Panc1 (cell line): ENCODE results near the gene ZNF490. TPM values are rescaled to one million over a fixed set of nuclear protein-coding genes. Genes with fewer than 3 reads are reported as not detected.

ENCODE experiments used
- ATAC-seq: fragments of 200-7000 bp; cut with Tn5 transposase; 2 replicates; pipeline ENCODE4 v1.9.1; 2020; ENCODE audit warnings: mild to moderate bottlenecking, moderate library complexity
- BruUV-seq: library from RNA; stranded (reverse); fragments of 400-500 nt; replicated peaks from 2 replicates; lab custom pipeline; 2021; lab: Mats Ljungman, UMichigan
- CTCF ChIA-PET: fragments of 300-600 bp; sonication (Branson Sonifier 250); formaldehyde crosslinking; loops from one replicate; lab custom pipeline; 2022; ENCODE audit warnings: antibody characterized with exemption; lab: Charles Lee
- POLR2A ChIA-PET: fragments of 300-600 bp; sonication (Branson Sonifier 250); formaldehyde crosslinking; loops from one replicate; lab custom pipeline; 2022; ENCODE audit warnings: antibody characterized with exemption; lab: Charles Lee
- DNase-seq: peaks from one replicate; pipeline ENCODE4 v3.0.0-alpha.2; 2010; ENCODE audit warnings: low read depth, low spot score
- H3K27ac ChIP-seq: 2 replicates; pipeline ENCODE4 v1.5.1; 2011; ENCODE audit warnings: mild to moderate bottlenecking, low read length, inconsistent platforms
- H3K27me3 ChIP-seq: fragments of 200-500 bp; sonication (Bioruptor generic); 2 replicates; pipeline ENCODE4 v1.6.0; 2014; ENCODE audit warnings: low read length, inconsistent platforms; ENCODE audit not compliant: control insufficient read depth, insufficient read depth
- H3K36me3 ChIP-seq: fragments of 200-500 bp; sonication (Bioruptor generic); 2 replicates; pipeline ENCODE4 v1.5.1; 2014; ENCODE audit warnings: inconsistent platforms, mild to moderate bottlenecking, low read length, moderate library complexity; ENCODE audit not compliant: control insufficient read depth, insufficient read depth
- H3K4me1 ChIP-seq: 2 replicates; pipeline ENCODE4 v1.5.1; 2011; ENCODE audit warnings: inconsistent platforms, mild to moderate bottlenecking, low read length, moderate library complexity; ENCODE audit not compliant: control insufficient read depth, insufficient read depth
- H3K4me3 ChIP-seq, 2 experiments: 2 replicates each; pipeline ENCODE4 v1.5.1; 2011 to 2012; ENCODE audit warnings: low read depth in 2 of 2, low read length in 2 of 2, mild to moderate bottlenecking in 2 of 2, inconsistent platforms in 1 of 2, moderate library complexity in 1 of 2
- H3K9me3 ChIP-seq: fragments of 200-500 bp; sonication (Bioruptor generic); 2 replicates; pipeline ENCODE4 v1.5.1; 2014; ENCODE audit warnings: low read depth, mild to moderate bottlenecking, inconsistent platforms, low read length, moderate library complexity; ENCODE audit not compliant: control insufficient read depth, insufficient read depth
- POLR2AphosphoS5 ChIP-seq: IDR thresholded peaks from 2 replicates; pipeline ENCODE4 v1.6.1; 2012; ENCODE audit warnings: mild to moderate bottlenecking, low read depth, low read length, moderate library complexity
- SIN3A ChIP-seq: IDR thresholded peaks from 2 replicates; pipeline ENCODE4 v1.6.1; 2012; ENCODE audit warnings: low read depth, mild to moderate bottlenecking, low read length, moderate library complexity, borderline replicate concordance; ENCODE audit not compliant: insufficient read depth
- TCF7L2 ChIP-seq: IDR thresholded peaks from 2 replicates; pipeline ENCODE4 v1.6.1; 2011; ENCODE audit warnings: mild to moderate bottlenecking, low read depth, low read length, inconsistent platforms
- in situ Hi-C: cut with HindIII; loops from 2 replicates; pipeline ENCODE4 v1.10.0; 2016; ENCODE audit warnings: low sequenced_read_pairs, low pct_unique_long_range_greater_than_20kb
- intact Hi-C: fragments of 100-400 bp; cut with micrococcal nuclease; formaldehyde crosslinking; loops from one replicate; pipeline ENCODE4 v1.10.0; 2022; ENCODE audit not compliant: unreplicated experiment
- total RNA-seq: library from RNA; stranded (reverse); gene quantifications from one replicate; pipeline ENCODE4 v1.2.1, GENCODE V29; 2021; ENCODE audit not compliant: unreplicated experiment
- TF ChIP-seq, protein P1 (sequence below): fragments of 450-650 bp; IDR thresholded peaks from 2 replicates; pipeline ENCODE4 v1.5.1; 2017; ENCODE audit warnings: mild to moderate bottlenecking
- TF ChIP-seq, protein P2 (sequence below), 2 experiments: IDR thresholded peaks; 2 replicates each; pipeline ENCODE4 v1.6.1; 2011 to 2012; ENCODE audit warnings: low read depth in 2 of 2, control low read depth in 1 of 2, low read length in 1 of 2, mild to moderate bottlenecking in 1 of 2, moderate library complexity in 1 of 2; ENCODE audit not compliant: insufficient read depth in 1 of 2

Gene ZNF490
- total RNA-seq, 1 experiment from 2014 or later = 7.0 TPM

DNA sequence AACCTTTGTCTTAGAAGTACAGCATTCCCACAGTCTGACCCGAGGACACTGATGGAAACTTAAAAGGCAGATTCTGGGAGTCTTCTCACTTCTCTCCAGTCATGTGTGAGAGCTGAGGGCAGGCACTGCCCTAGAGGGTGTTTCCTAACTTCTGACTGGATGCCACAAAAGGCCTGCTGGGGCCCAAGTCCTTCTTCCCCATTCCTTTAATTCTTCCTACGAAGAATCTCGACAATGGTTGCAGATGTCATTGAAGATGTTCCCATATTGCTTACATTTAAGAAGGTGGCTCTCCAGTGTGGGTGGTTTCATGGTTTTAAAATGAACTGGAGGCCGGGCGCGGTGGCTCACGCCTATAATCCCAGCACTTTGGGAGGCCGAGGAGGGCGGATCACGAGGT is 32.0 kb downstream of the ZNF490 start:
- intact Hi-C loops = no loop called here
- in situ Hi-C loops = no loop called here
- ATAC-seq = no peak
- H3K27me3 ChIP-seq = no peaks in the 10 kb centered on the region
- peaks cover 19% of the 10 kb centered on the region; the same call in 1 of the 2 replicates for H3K9me3 ChIP-seq
- ChIA-PET POLR2A (interaction anchor here (0.6 kb wide), 3 partner anchors 26 to 213 kb away, joined by 3 to 5 read pairs (median 5); partner anchors contain the start of gene ZNF442), CTCF (no interaction called here)
- TF ChIP-seq POLR2AphosphoS5 (no peak), TCF7L2 (no peak), SIN3A (no peak)
- TF ChIP-seq, protein P1, sequence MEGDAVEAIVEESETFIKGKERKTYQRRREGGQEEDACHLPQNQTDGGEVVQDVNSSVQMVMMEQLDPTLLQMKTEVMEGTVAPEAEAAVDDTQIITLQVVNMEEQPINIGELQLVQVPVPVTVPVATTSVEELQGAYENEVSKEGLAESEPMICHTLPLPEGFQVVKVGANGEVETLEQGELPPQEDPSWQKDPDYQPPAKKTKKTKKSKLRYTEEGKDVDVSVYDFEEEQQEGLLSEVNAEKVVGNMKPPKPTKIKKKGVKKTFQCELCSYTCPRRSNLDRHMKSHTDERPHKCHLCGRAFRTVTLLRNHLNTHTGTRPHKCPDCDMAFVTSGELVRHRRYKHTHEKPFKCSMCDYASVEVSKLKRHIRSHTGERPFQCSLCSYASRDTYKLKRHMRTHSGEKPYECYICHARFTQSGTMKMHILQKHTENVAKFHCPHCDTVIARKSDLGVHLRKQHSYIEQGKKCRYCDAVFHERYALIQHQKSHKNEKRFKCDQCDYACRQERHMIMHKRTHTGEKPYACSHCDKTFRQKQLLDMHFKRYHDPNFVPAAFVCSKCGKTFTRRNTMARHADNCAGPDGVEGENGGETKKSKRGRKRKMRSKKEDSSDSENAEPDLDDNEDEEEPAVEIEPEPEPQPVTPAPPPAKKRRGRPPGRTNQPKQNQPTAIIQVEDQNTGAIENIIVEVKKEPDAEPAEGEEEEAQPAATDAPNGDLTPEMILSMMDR = no peak
- TF ChIP-seq, protein P2, sequence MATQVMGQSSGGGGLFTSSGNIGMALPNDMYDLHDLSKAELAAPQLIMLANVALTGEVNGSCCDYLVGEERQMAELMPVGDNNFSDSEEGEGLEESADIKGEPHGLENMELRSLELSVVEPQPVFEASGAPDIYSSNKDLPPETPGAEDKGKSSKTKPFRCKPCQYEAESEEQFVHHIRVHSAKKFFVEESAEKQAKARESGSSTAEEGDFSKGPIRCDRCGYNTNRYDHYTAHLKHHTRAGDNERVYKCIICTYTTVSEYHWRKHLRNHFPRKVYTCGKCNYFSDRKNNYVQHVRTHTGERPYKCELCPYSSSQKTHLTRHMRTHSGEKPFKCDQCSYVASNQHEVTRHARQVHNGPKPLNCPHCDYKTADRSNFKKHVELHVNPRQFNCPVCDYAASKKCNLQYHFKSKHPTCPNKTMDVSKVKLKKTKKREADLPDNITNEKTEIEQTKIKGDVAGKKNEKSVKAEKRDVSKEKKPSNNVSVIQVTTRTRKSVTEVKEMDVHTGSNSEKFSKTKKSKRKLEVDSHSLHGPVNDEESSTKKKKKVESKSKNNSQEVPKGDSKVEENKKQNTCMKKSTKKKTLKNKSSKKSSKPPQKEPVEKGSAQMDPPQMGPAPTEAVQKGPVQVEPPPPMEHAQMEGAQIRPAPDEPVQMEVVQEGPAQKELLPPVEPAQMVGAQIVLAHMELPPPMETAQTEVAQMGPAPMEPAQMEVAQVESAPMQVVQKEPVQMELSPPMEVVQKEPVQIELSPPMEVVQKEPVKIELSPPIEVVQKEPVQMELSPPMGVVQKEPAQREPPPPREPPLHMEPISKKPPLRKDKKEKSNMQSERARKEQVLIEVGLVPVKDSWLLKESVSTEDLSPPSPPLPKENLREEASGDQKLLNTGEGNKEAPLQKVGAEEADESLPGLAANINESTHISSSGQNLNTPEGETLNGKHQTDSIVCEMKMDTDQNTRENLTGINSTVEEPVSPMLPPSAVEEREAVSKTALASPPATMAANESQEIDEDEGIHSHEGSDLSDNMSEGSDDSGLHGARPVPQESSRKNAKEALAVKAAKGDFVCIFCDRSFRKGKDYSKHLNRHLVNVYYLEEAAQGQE (IDR thresholded peaks at IDR 0.05; ENCODE audit: insufficient read depth in 1 of 2, low read depth in 2 of 2, low read length in 1 of 2) = no peak
- no peaks in the 10 kb centered on the region for H3K36me3 ChIP-seq
- no peak overlapping the region for H3K27ac ChIP-seq
- H3K4me1 ChIP-seq = no peaks in the 10 kb centered on the region
- no peak for DNase-seq
- no peak overlapping the region for H3K4me3 ChIP-seq
- no TSS peak for BruUV-seq

DNA sequence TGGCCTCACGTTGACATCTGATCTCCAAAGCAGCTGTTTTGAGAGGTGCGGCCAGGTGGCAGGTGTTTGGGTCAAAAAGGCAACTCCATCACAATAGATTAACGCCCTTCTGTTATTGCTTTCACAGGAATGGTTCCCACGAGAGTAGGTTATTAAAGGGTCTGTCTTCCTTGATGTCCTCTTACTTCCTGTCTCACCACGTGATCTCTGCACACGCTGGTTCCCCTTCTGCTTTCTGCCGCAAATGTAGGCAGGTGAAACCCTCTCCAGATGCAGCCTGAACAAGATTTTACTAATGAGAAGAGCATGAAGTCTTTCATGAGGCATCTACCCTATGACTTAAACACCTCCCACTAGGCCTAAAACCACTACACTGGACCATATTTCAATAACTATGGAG is 36.6 kb downstream of the ZNF490 start:
- no TSS peak for BruUV-seq
- intact Hi-C loops (no loop called here), in situ Hi-C loops (no loop called here)
- ATAC-seq (no peak), DNase-seq (no peak)
- H3K27me3 ChIP-seq = no peaks in the 10 kb centered on the region
- no peak overlapping the region for H3K4me3 ChIP-seq
- TF ChIP-seq TCF7L2 = no peak
- no peak for TF ChIP-seq SIN3A
- TF ChIP-seq, protein P2 (IDR thresholded peaks at IDR 0.05; ENCODE audit: insufficient read depth in 1 of 2, low read depth in 2 of 2, low read length in 1 of 2) = no peak
- TF ChIP-seq, protein P1 = no peak
- no peak for TF ChIP-seq POLR2AphosphoS5
- H3K27ac ChIP-seq = no peak overlapping the region
- H3K36me3 ChIP-seq = no peaks in the 10 kb centered on the region
- ChIA-PET CTCF (interaction anchor here (0.7 kb wide), 1 partner anchor 21 kb away, joined by 3 read pairs; no protein-coding TSS in a partner anchor), POLR2A (no interaction called here)
- H3K9me3 ChIP-seq = no peaks in the 10 kb centered on the region
- no peaks in the 10 kb centered on the region for H3K4me1 ChIP-seq
